Stomach smooth muscle (tissue), 2 donors: ENCODE results near the gene NHERF2.
A peak's percentile ranks its signal among the peaks of the same experiment; 100 is the strongest.

ENCODE experiments used
- H3K27ac ChIP-seq: one replicate; pipeline ENCODE4 v1.7.0; 2013; ENCODE audit warnings: mild to moderate bottlenecking, low read length, inconsistent platforms
- H3K27me3 ChIP-seq, 2 donors: one replicate each; pipeline ENCODE4 v1.7.0; 2013; ENCODE audit warnings: low read length in 2 of 2; ENCODE audit not compliant: insufficient read depth in 2 of 2, control insufficient read depth in 1 of 2
- H3K36me3 ChIP-seq, 2 donors: one replicate each; pipeline ENCODE4 v1.7.0; 2013; ENCODE audit warnings: low read length in 2 of 2; ENCODE audit not compliant: control insufficient read depth in 2 of 2, insufficient read depth in 2 of 2
- H3K4me1 ChIP-seq: one replicate; pipeline ENCODE4 v1.7.0; 2013; ENCODE audit warnings: low read length; ENCODE audit not compliant: control insufficient read depth, insufficient read depth
- H3K4me3 ChIP-seq, 2 donors: one replicate each; pipeline ENCODE4 v1.7.0; 2013; ENCODE audit warnings: low read length in 2 of 2
- H3K9ac ChIP-seq, 2 donors: one replicate each; pipeline ENCODE4 v1.7.0; 2013; ENCODE audit warnings: low read length in 2 of 2, mild to moderate bottlenecking in 1 of 2
- H3K9me3 ChIP-seq, 2 donors: one replicate each; pipeline ENCODE4 v1.7.0; 2013; ENCODE audit warnings: low read length in 2 of 2; ENCODE audit not compliant: control insufficient read depth in 2 of 2
- donor health status: healthy.
- donor health status: Pancreatic carcinoma.

The NHERF2 gene

GRCh38 chr16:2044541-2044940 is 17.8 kb downstream of the NHERF2 start:
- Histone ChIP-seq H3K9ac (no peak overlapping the region), H3K27me3 (no peaks in the 10 kb centered on the region), H3K4me3 (no peak overlapping the region), H3K4me1 (peaks cover 48% of the 10 kb centered on the region), H3K36me3 (peaks cover 0 to 2% of the 10 kb centered on the region in 2 donors), H3K27ac (no peak overlapping the region), H3K9me3 (no peaks in the 10 kb centered on the region)

GRCh38 chr16:2045965-2046892 is 19.5 kb downstream of the NHERF2 start:
- peak overlapping the region in 1 of 2 donors; percentile 83 for H3K4me3 ChIP-seq
- peak overlapping the region; percentile 41 for H3K27ac ChIP-seq
- H3K27me3 ChIP-seq: no peaks in the 10 kb centered on the region
- H3K4me1 ChIP-seq: peaks cover 43% of the 10 kb centered on the region
- peaks cover 0 to 7% of the 10 kb centered on the region in 2 donors for H3K36me3 ChIP-seq
- no peak overlapping the region for H3K9ac ChIP-seq
- H3K9me3 ChIP-seq: no peaks in the 10 kb centered on the region

- Histone ChIP-seq H3K9me3 (no peaks in the 10 kb centered on the region), H3K27ac (peak overlapping the region; percentile 41), H3K4me1 (peaks cover 42% of the 10 kb centered on the region), H3K4me3 (peak overlapping the region; percentile 83 to 90), H3K36me3 (peaks cover 0 to 11% of the 10 kb centered on the region in 2 donors), H3K9ac (peak overlapping the region; percentile 36 to 45), H3K27me3 (no peaks in the 10 kb centered on the region)
Observed at GRCh38 chr16:2046893-2047329, 20.2 kb downstream of the NHERF2 start.

- Histone ChIP-seq H3K27me3 (no peaks in the 10 kb centered on the region), H3K27ac (peak within 1 kb of the TSS; percentile 41), H3K9me3 (no peaks in the 10 kb centered on the region), H3K9ac (peak within 1 kb of the TSS; percentile 67 to 85), H3K4me1 (peaks cover 39% of the 10 kb centered on the region), H3K36me3 (peaks cover 3 to 16% of the 10 kb centered on the region in 2 donors), H3K4me3 (peak within 1 kb of the TSS; percentile 83 to 90)
Observed at GRCh38 chr16:2047330-2048115, 20.8 kb downstream of the NHERF2 start, which contains the start of the genes NTHL1 and TSC2. Gene NTHL1, minus strand, starts transcription at chr16:2047834. Its CDS starts 11 bp downstream, at chr16:2047823. Gene TSC2, plus strand, starts transcription at chr16:2047985. Its CDS starts 631 bp downstream, at chr16:2048616.

- H3K27ac ChIP-seq: no peak overlapping the region
- H3K4me1 ChIP-seq: peaks cover 36% of the 10 kb centered on the region
Observed at GRCh38 chr16:2048116-2048543, 21.4 kb downstream of the NHERF2 start.

GRCh38 chr16:2053211-2053610 is 26.5 kb downstream of the NHERF2 start:
- H3K9ac ChIP-seq: no peak overlapping the region
- no peak overlapping the region for H3K27ac ChIP-seq
- peaks cover 24 to 41% of the 10 kb centered on the region in 2 donors for H3K36me3 ChIP-seq
- H3K9me3 ChIP-seq: no peaks in the 10 kb centered on the region
- peaks cover 12% of the 10 kb centered on the region for H3K4me1 ChIP-seq
- H3K27me3 ChIP-seq: no peaks in the 10 kb centered on the region
- H3K4me3 ChIP-seq: no peak overlapping the region

More at GRCh38 chr16:2048116-2048543, 21.4 kb downstream of the NHERF2 start:
- Histone ChIP-seq H3K36me3 (peaks cover 3 to 17% of the 10 kb centered on the region in 2 donors), H3K9me3 (no peaks in the 10 kb centered on the region), H3K4me3 (peak overlapping the region; percentile 83 to 90), H3K27me3 (no peaks in the 10 kb centered on the region), H3K9ac (peak overlapping the region; percentile 67 to 85)

- Histone ChIP-seq H3K36me3 (peaks cover 24 to 47% of the 10 kb centered on the region in 2 donors), H3K9me3 (no peaks in the 10 kb centered on the region), H3K4me3 (no peak overlapping the region), H3K4me1 (peaks cover 5% of the 10 kb centered on the region), H3K27ac (no peak overlapping the region), H3K27me3 (no peaks in the 10 kb centered on the region), H3K9ac (no peak overlapping the region)
Observed at GRCh38 chr16:2053897-2054296, 27.2 kb downstream of the NHERF2 start.

- no peak overlapping the region for H3K27ac ChIP-seq
- no peak overlapping the region for H3K9ac ChIP-seq
- H3K9me3 ChIP-seq: no peaks in the 10 kb centered on the region
- no peak overlapping the region for H3K4me3 ChIP-seq
- no peaks in the 10 kb centered on the region for H3K27me3 ChIP-seq
- H3K4me1 ChIP-seq: peaks cover 2% of the 10 kb centered on the region
- H3K36me3 ChIP-seq: peaks cover 25 to 47% of the 10 kb centered on the region in 2 donors
Observed at GRCh38 chr16:2054543-2055245, 28.0 kb downstream of the NHERF2 start.

- Histone ChIP-seq H3K36me3 (peaks cover 33 to 53% of the 10 kb centered on the region in 2 donors), H3K4me3 (no peak overlapping the region), H3K9ac (no peak overlapping the region), H3K9me3 (no peaks in the 10 kb centered on the region), H3K4me1 (peaks cover 2% of the 10 kb centered on the region), H3K27ac (no peak overlapping the region), H3K27me3 (no peaks in the 10 kb centered on the region)
Observed at GRCh38 chr16:2056077-2056476, 29.4 kb downstream of the NHERF2 start.
